Suprapubic skin (tissue), 3 donors: ENCODE results near the gene WFDC5.

Experiments used
- POLR2A ChIP-seq, 2 donors: fragments of 450-650 bp; IDR thresholded peaks; one replicate each; pipeline ENCODE4 v1.6.1; 2017; ENCODE audit warnings: antibody characterized with exemption in 2 of 2, mild to moderate bottlenecking in 2 of 2, moderate library complexity in 2 of 2
- TF ChIP-seq, protein P1 (sequence below), 2 donors: fragments of 200-600 bp in 1 of 2; fragments of 450-650 bp in 1 of 2; sonication (generic) in 1 of 2; IDR thresholded peaks; one replicate each; pipeline ENCODE4 v1.5.1; 2016 to 2019; ENCODE audit warnings: antibody characterized with exemption in 2 of 2, mild to moderate bottlenecking in 1 of 2, moderate library complexity in 1 of 2

DNA sequence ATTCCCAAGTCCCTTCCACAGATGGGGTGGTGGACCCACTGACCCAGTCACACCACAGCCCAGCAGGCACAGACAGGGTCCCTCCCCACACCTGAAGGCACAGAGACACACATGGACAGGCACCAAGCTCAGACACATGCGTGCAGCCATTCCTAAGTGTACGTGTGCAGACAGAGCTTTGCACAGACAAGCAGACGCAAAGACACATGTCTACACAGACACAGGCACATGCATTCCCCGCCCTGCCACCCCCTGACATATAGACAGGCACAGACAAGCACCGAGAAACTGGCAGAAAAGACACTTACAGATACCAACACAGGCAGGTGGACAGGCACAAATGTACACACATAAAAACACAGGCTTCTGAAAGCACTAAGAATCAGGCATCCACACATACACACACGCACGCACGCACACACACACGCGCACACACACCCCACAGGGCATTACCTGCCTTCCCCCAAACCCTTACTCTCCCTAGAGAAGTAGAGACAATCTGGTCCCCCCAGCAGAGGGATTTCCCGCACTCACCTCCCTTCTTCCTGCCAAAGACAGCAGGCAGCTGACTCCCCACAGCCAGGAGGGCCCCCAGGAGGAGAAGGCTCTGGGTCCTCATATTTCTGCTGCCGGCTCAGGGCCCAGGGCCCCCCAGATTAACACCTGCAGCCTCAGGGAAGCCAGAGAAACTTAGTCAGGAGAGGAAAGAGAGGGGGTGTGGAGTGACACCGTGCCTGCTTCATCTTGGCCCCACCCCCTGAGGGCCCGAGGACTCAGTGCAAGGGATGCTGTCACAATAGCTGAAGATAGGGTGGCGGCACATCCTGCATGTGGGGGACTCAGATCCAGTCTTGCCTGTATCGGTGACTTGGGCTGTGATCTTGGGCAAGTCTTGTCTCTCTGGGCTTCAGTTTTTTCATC, at the start of gene WFDC5:
- TF ChIP-seq, protein P1, sequence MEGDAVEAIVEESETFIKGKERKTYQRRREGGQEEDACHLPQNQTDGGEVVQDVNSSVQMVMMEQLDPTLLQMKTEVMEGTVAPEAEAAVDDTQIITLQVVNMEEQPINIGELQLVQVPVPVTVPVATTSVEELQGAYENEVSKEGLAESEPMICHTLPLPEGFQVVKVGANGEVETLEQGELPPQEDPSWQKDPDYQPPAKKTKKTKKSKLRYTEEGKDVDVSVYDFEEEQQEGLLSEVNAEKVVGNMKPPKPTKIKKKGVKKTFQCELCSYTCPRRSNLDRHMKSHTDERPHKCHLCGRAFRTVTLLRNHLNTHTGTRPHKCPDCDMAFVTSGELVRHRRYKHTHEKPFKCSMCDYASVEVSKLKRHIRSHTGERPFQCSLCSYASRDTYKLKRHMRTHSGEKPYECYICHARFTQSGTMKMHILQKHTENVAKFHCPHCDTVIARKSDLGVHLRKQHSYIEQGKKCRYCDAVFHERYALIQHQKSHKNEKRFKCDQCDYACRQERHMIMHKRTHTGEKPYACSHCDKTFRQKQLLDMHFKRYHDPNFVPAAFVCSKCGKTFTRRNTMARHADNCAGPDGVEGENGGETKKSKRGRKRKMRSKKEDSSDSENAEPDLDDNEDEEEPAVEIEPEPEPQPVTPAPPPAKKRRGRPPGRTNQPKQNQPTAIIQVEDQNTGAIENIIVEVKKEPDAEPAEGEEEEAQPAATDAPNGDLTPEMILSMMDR (IDR thresholded peaks at IDR 0.05): no peak
- TF ChIP-seq POLR2A (IDR thresholded peaks at IDR 0.05): no peak
